GM19099 (cell line): ENCODE measurements around the gene PPHLN1.

Source experiments
- POLR2A ChIP-seq: IDR thresholded peaks from 3 replicates; pipeline ENCODE4 v1.6.1; 2011; ENCODE audit warnings: low read depth; ENCODE audit not compliant: insufficient read length; ENCODE audit errors: extremely low read depth

The PPHLN1 gene

DNA sequence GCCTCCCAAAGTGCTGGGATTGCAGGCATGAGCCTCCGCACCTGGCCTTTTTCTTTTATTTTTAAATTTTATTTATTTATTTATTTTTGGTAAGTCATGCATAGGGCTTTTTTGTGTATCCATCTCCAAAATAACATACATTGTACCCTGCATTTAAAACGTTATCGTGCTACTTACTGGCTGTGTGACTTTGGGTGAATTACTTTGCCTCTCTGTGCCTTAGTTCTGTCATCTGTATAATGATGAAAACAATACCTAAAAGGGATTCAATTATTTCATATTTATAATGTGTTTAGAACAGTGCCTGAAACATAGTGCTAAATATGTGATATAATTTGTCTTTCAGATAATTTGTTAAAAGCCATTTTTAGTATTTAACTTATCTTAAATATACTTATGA is 19.7 kb upstream of the PPHLN1 start:
- TF ChIP-seq POLR2A = no peak

DNA sequence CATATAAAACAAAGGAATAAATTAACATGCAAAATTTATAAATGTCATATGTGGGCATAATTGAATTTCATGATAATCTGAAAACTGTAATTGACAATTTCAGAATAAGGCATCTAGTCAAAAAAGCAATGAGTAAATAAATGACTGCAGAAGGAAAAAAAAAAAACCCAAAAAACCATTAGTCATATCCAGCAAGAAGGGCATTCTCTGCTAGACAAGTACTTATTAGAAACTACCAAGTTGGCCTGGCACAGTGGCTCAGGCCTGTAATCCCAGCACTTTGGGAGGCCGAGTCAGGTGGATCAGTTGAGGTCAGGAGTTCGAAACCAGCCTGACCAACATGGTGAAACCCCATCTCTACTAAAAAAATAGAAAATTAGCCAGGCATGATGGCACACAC is 17.6 kb upstream of the PPHLN1 start:
- no peak for TF ChIP-seq POLR2A

DNA sequence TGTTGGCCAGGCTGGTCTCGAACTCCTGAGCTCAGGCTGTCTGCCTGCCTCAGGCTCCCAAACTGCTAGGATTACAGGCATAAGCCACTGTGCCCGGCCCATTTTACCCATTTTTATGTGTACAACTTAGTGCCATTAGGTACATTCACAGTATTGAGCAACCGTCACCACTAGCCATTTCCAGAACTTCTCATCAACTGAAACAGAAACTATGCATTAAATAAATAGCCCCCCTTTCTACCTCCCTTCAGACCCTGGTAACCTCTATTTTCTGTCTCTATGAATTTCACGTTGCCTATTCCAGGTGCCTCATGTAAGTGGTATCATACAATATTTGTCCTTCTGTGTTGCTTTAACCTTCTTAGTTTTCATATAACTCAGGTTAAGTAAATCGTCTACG is 16.0 kb upstream of the PPHLN1 start:
- TF ChIP-seq POLR2A = no peak

DNA sequence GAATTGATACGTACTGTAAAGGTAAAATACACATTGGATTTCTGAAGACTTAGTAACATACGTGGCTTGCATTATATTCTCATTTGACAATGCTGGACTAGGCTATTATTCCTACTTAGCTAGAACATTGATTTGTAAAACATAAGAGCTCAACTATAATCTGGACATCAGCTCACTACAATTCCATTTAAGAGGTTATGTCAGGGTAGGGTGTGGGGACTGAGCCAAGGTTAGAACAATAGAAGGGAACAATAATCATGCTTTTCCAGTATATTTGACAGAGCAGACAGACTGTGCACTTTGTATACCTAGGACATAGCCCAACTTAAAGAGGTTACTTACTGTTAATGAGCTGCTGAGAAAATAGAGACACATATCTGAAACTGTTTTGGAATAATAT is 10.9 kb upstream of the PPHLN1 start:
- TF ChIP-seq POLR2A = no peak

DNA sequence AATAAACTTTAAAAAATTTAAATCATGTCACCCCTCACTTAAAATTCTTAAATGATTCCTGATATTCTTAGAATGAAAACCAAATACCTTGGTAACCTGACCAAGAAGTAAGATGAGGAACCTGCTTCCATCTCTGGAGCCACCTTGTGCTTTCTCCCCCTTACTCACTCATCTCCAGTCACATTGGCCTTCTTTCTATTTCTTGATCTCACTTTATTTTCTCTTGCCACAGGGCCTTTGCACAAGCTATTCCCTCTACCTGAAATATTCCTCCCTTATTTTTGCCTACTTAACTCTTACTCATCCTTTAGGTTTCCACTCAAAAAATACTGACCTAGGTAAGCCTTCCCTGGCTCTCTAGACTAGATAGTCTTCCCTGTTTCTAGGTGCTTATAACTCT is 5.2 kb upstream of the PPHLN1 start:
- TF ChIP-seq POLR2A = no peak

DNA sequence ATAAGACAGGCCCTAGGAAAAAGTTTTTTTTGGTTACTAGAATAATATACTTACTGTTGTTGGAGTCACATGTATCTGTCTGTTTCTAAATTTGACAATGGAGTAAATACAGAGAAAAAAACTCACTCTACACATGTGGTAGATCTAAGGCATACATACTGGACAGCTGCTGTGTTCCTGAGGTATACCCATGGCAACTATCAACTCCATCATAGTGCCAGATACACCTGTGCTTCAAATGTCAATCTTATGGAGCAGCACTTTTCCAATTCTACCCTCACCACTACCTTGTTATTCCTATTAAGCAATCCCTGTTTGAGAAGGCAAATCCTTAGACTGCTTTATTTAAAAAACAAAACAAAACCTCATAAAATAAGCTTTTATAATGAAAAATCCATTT is 3.4 kb upstream of the PPHLN1 start:
- TF ChIP-seq POLR2A = no peak

DNA sequence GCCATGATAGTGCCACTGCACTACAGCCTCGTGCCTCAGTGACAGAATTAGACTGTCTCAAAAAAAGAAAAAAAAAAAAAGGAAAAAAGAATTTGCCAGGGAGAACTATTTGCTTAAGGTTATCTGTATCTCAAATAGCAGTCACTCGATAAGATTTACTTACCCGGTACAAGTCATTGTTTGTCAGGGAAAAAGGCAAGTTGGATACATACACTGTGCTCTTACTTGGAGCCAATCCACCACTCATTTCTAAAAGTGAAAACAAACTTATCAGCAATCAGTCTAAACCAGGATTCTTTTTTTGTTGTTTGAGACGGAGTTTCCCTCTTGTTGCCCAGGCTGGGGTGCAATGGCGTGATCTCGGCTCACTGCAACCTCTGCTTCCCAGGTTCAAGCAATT is 2.1 kb upstream of the PPHLN1 start:
- TF ChIP-seq POLR2A = no peak

DNA sequence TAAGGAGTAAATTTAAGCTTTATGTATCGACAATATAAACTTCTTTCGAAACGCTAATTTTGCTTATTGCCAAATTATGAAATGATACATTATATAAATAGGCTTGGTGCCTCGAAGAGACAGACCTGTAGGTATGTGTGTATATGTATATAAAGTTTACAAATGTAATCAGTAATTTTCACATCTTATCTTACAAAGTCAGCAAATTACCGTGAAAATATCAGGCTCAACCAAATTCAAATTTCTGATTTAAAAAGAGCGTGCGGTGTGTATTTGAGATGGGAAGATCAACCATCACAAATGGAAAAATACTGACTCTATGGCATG is 678 bp upstream of the PPHLN1 start:
- no peak for TF ChIP-seq POLR2A

DNA sequence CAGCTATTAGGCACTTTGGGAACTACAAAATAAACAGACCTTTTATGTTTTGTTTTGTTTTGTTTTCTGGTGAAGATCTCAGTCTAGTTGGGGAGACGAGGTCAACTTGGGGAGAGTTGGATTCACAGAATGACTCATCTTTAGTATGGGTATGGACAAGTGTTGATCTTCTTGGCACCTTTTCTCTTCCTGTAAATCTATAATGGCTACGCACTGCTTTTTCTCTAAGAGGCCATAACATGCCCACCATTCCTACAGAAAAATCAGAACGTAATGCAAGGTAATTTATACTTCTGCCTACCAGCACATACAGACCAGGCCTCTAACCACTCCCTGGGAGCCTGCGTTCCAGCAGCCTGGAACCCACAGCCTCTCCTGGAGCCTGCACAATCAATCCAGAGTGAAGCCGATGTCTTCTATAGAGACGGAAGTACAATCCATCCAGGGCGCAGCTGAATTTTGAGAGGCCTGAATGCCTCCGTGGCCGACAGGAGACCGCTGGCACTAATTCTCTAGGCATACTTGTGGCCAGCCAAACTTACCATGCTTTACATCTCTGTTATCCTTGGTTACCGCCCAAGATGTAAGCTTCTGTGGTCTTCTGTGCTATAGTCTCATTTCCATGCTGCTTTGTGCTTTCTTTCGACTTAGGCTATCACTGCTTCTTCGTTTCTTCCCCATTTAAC is 717 bp downstream of the PPHLN1 start:
- TF ChIP-seq POLR2A = no peak

DNA sequence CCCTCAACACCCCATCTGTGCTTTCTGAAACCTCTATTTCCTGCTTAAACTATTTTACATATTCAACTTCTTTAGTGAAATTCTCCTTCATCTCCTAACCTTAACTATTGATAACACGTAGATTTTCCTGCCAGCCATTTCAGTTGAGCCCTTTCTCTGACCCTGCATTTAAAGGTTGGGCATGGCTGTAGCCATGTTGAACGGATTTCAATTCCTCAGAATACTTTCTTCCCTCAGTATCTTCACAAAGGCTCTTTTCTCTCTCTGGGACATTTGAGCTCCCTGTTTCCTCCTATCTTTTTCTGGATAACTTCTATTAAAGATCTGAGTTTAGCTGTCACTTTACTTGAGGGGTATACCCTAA is 1.2 kb downstream of the PPHLN1 start:
- no peak for TF ChIP-seq POLR2A

DNA sequence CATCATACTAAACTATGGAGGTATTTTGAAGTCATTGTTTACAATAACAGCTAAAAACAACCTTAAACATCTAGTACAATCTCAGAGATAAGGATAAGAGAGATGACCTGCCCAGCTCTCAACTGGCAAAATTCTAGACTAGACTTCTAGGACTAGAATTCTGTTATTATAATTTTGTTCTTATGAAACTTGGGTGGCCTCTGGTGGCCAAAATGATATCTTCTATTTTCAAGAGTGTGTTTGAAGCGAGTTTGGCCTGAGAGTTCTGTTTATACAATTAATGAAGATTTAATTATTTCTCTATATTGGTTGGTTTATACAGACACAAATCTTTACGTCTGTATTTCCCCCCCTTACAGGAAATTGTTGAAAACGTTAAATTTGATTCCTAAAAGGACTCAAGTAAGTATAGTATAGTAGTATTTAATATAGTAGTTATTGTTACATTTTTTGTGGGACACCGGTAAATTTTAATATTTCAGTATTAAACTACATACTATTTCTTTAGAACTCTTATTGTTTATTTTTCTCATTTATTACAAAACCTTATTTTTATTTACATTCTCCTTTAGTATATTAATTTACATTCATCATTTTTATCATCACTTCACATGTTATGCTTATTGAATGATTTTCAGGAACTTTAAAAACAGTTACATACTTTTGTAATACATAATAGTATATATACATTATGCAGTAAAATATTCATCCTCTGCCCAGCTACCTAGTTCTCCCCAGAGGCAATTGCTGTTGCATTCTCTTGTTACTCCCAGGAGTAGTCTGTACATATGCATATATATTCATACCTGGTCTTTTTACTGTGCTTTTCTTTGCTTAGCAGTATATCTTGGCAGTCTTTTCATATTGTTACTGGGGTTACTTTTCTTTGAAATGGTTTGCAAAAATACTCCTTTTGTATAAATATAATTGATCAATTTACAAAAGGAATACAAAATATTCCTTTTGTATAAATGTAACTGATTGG is 6.6 kb downstream of the PPHLN1 start:
- no peak for TF ChIP-seq POLR2A

DNA sequence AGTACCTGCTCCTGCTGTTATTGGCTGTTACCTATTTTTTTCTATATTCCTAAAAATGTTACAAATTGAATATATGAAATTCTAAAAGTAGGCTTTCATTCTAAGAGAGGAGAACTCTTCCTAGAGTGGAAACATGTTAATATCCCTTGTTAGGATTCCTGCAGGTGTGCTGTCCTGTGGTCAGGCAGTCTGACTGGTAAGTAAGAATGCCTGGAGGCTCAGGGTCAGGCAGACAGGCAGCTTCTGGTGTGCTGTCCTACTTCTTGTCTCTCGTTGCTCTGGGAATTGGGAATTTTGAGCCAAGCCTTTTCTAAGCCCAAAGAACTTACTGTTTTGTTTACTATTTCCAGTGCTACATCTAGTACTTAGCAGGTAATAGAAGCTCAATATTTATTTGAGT is 10.3 kb downstream of the PPHLN1 start:
- no peak for TF ChIP-seq POLR2A

DNA sequence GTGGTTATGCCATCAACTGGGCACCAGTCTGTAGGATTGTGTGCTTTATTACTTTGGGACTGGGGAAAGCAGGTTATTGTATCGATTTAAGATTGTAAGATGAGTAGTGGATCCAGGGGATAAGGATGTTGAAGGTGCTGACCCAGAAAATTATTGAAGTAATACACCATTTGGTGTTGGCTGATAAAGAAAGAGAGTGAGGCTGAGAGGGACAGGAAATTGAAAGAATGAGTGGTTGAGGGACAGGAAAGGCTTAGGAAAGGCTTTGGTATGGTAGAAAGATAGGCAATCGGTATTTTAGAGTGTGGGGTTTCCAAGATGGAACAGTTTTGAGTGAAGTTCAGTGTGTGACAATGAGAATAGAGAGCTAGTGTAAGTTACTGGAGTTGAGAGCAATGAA is 12.3 kb downstream of the PPHLN1 start:
- no peak for TF ChIP-seq POLR2A

DNA sequence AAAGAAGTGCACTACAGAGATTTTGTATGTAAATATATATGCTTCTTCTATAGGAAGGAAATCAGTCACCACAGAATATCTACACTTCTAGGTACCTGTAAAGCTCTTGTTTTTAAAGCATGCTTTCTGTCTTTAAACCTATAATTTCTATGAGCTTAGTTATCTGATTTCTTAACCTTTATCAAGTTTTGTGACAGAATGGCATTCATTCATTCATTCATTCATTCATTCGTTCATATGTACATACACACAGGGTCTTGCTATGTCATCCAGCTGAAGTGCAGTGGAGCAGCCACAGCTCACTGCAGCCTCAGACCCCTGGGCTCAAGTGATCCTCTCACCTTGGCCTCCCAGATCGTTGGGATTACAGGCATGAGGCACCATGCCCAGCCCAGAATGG is 16.1 kb downstream of the PPHLN1 start:
- no peak for TF ChIP-seq POLR2A

DNA sequence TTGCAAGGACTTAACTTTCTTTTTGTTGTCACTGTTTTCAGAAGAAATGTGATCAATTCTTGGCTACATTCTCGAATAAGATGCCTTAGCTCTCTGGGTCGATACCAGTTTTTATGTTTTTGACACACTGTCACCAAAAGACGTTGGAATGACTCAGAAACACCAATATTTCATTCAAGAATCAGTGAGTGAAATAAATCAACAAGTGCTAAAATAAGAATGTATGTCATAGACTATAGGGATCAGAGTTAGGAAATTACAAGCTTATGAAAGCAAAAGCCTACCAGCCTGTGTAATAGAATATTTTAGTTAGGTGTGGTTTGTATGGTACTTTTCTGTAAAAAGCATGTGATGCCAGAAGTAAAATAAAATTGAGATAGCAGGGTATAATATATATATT is 17.8 kb downstream of the PPHLN1 start:
- no peak for TF ChIP-seq POLR2A

DNA sequence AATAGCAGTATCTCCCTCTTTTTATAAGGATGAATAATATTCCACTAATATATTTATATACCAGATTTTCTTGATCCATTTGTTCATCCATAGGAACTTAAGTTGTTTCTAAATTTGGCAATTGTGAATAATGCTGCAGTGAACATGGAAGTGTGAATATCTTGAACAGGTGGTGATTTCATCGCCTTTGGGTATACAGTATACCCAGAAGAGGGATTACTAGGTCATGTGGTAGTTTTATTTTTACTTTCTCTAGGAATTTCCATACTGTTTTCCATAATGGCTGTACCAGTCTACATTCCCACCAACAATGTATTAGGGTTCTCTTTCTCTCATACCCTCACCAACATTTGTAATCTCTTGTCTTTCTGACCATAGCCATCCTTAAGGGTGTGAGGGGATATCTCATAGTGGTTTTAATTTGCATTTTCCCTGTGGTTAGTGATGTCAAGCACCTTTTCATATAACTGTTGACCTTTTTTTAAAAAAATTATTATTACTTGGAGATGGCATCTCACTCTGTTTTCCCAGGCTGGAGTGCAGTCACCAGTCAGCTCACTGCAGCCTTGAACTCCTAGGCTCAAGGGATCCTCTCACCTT is 20.5 kb downstream of the PPHLN1 start:
- TF ChIP-seq POLR2A = no peak
